ENCODE data around the gene ANKRD62. TPM values are rescaled to one million over a fixed set of nuclear protein-coding genes. Genes with fewer than 3 reads are reported as not detected.
A peak's percentile ranks its signal among the peaks of the same experiment; 100 is the strongest.

Gene ANKRD62
- total and polyA plus RNA-seq, 9 of the 15 experiments (the other 6 are each of a cell fraction or from before 2014, with no cell fraction given), result 0.16 to 1.1 (median 0.45) TPM; not detected in 1

GRCh38 chr18:12092398-12093229 lies 1.0 kb upstream of the ANKRD62 start (continued):
- TF ChIP-seq ZNF592 (IDR thresholded peaks at IDR 0.05) (no peak), GABPA (tag; conservative IDR thresholded peaks at IDR 0.05; ENCODE audit: low read depth) (no peak), NR2C2 (CRISPR knock-in tag; IDR thresholded peaks at IDR 0.05) (no peak), NR2C2 (tag; IDR thresholded peaks at IDR 0.05) (no peak), KLF6 (CRISPR knock-in tag; IDR thresholded peaks at IDR 0.05; ENCODE audit: borderline replicate concordance) (no peak), ZNF507 (tag; conservative IDR thresholded peaks at IDR 0.05) (no peak), NONO (IDR thresholded peaks at IDR 0.05; ENCODE audit: low read depth in 2 of 2, low read length in 1 of 2) (no peak), RREB1 (CRISPR knock-in tag; IDR thresholded peaks at IDR 0.05) (no peak), MXI1 (IDR thresholded peaks at IDR 0.05; ENCODE audit: low read depth, low read length) (no peak), E4F1 (CRISPR knock-in tag; IDR thresholded peaks at IDR 0.05; ENCODE audit: borderline replicate concordance) (no peak), NFE2L1 (tag; IDR thresholded peaks at IDR 0.05; ENCODE audit: borderline replicate concordance, low read depth) (no peak), ZNF174 (CRISPR knock-in tag; IDR thresholded peaks at IDR 0.05) (no peak), JUND (IDR thresholded peaks at IDR 0.05; ENCODE audit: borderline replicate concordance, low read depth, low read length) (peak; percentile 28; the same call in 1 of the 2 replicates), JUND (tag; IDR thresholded peaks at IDR 0.05; ENCODE audit: borderline replicate concordance, low read depth, low read length) (peak; percentile 34; the same call in 1 of the 3 replicates)

All from K562 (cell line).